ENCODE data around the gene PLCB1.

The PLCB1 gene

DNA sequence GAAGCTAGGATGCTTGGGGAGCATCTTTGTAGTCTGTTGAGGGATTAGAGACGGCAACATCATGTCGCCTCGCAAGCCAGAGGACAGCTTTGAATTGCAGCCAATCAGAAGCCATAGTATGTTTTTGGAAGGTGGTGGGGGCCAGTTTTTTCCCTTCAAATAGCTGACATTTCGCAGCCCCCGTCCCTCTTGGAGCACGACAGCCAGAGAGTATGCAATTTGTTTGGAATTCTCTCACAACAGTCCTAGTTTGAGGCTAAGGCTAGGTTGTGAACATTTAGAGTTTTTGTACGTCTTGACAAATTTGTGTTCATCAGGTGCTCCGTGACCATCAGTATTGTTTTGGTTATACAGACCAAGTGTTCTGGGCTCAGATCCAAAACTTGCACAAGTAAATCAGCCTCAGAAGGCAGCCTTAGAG, 83.3 kb downstream of the PLCB1 start:
- no peak for DNase-seq

- no peak for DNase-seq
These were observed 84.5 kb downstream of the PLCB1 start for GRCh38 chr20:8216375-8217200.

- no peak for DNase-seq
These were observed 86.8 kb downstream of the PLCB1 start for GRCh38 chr20:8218861-8219260.

DNA sequence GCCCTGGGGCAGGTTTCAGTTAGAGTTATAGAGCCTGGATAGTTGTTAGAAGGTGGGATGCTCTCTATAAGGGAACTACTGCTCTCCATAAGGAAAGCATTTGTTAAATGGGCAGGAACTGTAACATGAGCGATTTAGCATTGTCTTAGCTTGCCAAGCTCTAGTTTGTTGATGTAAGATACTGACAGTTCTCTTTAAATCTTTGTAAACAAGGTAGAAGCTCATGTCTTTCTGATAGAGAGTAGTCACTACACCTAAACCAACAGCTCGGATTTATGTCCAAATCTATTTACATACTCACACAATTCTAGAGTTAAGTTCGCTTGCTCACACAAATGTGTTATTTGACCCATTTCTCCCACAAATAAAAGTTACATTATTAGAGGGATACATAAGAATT, 87.3 kb downstream of the PLCB1 start:
- no peak for DNase-seq

GRCh38 chr20:8220716-8221115, 88.7 kb downstream of the PLCB1 start:
- DNase-seq, result no peak

- no peak for DNase-seq
These were observed 89.9 kb downstream of the PLCB1 start for GRCh38 chr20:8221887-8222419.

GRCh38 chr20:8223091-8223870, 91.2 kb downstream of the PLCB1 start:
- no peak for DNase-seq

- DNase-seq, result no peak
These were observed 93.6 kb downstream of the PLCB1 start for GRCh38 chr20:8225658-8226057.

- DNase-seq, result no peak
These were observed 94.0 kb downstream of the PLCB1 start for GRCh38 chr20:8226106-8226505.

DNA sequence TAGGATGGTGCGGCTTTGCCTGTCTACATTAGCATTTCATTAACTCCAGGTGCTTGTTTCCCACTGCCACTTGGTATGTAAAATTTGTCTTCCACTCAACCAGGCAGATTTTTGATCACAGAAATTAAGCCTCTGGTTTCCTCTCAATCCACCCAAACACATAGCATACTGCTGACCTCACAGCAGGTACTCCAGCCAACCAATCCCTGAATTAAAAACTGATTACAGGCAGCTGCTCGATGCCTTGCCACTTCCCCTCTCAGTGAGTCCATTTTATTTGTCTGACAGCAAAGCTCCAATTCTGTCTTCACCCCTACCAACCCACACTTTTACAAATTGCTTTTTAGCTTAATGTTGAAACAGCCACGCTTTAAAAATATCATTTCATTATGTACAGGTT, 95.2 kb downstream of the PLCB1 start:
- no peak for DNase-seq

- no peak for DNase-seq
These were observed 96.2 kb downstream of the PLCB1 start for GRCh38 chr20:8228315-8228714.

DNA sequence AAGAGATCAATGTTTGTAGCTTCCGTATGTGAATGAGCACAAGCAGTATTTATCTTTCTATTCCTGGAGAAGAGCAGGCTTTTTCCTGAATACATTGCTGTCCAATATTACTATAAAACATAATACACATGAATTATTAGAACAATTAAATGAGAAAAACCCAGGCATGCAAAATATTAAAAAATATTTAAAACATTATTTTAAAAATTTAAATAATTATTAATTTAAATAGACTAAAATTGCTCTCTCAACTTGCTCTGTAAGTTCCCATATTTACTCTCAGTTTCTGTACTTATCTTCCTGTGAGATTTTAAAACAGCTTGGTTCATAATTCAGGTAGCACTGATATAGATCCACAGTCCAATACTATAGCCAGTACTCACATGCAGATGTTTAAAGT, 97.0 kb downstream of the PLCB1 start:
- DNase-seq, result no peak

- DNase-seq, result no peak
These were observed 99.0 kb downstream of the PLCB1 start for GRCh38 chr20:8231038-8231437.

- DNase-seq, result no peak
These were observed 100.3 kb downstream of the PLCB1 start for GRCh38 chr20:8232332-8232731.

DNA sequence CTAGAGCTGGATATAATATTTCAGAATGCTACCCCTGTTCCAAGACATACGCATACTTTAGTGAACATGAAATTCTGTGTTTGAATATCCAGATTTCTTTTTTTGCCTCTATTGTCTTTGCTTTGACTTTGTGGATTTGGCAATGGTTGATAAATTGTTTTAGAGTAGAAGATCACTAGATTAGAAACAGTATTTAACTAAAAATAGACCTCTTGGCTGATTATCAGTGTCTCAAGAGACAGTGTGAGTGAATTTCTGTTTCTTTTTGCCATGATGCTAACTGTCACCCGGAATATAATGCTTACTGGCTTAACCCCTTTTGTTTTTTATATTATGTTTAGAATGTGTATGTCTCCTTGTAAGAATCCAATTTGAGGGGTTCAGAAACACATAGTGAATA, 102.5 kb downstream of the PLCB1 start:
- no peak for DNase-seq

DNA sequence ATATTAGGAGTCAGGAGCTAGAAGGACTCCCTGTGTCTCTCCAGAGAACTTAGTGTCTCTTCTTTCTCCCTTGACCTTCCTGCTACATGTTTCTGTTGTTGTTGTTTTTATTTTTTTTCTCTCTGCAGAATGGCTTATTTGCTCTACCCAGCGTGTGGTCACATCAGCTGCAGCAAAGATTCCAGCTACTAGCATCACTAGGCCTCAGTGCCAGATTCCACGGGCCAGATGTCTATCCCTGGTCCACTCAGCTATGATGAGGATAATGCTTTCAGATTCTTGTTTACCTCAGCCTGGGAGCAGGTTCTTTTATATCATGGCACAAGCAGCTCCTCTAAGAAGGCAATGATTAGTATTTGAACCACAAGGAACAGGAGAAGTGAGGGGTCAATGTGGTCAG, 110.0 kb downstream of the PLCB1 start:
- no peak for DNase-seq

DNA sequence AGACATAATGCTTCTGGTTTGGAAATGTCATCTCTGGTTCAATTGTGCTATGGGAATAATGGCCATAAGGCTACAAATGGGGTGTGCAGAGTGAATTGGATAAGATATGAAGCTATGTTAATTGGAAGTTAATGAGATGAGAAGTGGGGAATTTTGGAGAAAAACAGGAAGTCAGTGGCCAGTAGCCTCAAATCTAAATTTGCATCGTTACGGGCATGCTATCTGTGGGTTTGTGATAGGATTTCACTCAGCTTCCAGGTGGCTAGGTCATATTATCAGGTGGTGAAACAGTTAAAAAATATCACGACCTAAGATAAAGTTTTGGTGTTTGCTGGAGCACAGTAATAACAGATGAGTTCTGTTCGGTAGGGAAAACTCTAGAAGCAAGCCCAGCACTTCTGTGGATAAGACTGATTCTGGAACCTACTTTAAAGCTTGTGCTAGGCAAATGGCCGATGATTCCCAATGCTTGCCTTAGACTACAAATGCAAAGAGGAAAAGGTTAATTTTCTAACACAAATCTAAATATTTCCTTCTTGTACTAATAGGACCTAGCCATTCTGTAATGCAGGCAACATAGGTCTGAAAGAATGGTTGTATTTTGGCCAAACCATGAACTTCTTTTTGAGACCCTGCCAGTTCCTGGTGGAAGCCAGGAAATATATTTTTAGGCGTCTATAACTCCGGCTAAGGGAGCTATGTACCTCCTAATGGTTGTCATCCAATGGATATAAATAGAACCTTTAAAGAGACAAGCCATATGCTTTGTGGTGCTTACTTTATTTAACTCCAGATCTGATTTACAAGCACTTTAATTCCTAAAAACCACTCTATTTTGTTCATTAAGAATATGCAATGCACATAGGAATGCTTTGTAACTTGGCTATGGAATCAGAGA, 111.0 kb downstream of the PLCB1 start:
- DNase-seq, result no peak

DNA sequence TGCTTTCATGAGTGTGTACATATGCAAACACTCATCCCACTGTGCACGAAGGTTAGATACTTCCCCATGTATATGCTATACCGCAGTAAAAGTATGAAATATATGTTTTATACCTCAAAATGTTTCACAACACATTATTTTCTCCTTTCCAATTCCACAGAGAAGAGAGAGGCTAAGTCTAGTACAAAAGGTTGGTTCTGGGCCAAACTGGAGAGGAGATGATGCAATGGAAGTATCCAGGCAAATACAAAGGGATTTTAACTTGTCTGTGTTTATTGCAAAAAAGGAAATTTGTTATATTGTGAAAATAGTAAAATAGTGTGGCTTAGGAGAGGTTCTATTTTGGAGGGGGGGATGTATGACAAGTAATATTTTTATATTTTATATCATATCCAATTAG, 112.6 kb downstream of the PLCB1 start:
- DNase-seq, result no peak

DNA sequence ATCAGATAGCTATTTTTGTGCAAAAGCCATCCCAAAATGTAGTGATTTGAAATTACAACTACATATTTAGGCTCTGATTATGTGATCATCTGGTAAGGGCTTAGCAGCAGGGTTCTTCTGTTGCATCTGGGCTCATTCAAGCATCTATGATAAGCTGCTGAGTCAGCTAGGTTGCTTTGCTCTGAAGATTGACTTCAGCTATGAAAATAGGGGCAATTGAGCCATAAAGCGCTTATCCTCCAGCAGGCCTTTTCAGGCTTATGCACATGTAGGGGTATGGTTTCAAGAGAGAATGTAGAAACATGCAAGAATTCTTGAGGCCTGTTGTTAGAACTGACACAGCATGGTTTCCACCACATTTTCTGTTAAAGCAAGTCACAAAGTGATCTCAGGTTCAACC, 114.1 kb downstream of the PLCB1 start:
- DNase-seq, result no peak

- DNase-seq, result no peak
These were observed 114.7 kb downstream of the PLCB1 start for GRCh38 chr20:8246716-8247115.

DNA sequence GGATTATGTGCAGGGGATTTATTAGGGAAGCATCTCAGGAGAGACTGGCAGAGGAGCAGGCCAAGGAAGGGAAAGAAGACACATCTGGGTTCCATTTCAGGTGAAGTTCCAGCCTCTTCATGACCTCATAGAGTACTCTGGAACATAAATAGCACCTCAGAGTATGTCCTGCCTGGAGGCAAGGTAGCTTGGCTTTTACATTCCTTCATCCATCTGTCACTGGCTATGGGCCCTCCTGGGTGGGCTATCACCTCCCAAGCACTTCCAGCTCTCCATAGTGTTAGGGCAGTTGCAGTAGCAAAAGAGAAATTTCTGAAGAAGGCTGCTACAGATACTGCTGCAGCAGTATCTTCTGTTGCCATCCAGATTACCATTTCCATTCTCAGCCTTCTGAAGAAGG, 116.0 kb downstream of the PLCB1 start:
- no peak for DNase-seq

DNA sequence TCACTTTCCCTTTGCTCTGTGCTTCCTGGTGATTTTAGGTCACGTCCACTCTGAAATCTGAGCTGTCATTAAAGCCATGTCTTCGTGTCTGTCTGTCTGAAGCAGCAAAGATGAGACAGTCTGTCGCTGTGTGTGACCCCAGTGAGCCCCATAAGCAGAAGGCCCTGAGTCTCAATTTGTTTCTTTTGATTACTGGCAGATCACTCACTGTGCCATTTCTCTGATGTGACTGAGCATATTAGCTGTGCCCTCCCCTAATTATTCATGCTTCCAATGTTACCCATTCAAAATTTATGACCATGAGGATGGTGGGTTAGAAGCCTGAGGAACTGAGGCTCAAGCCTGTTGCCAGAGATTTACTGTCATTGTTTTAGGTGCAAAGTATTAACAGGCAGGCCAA, 117.6 kb downstream of the PLCB1 start:
- no peak for DNase-seq
